ENCODE results near the gene CCL20. TPM values are rescaled to one million over a fixed set of nuclear protein-coding genes. Genes with fewer than 3 reads are reported as not detected.
"Not testable (repeated sequence)": the region's sequence is repeated elsewhere in the genome, so short reads cannot be mapped to it uniquely, and the experiment has no call there.

Gene CCL20
- total RNA-seq, 4 donors from 2014 or later = 3.1 TPM; not detected in 3

DNA sequence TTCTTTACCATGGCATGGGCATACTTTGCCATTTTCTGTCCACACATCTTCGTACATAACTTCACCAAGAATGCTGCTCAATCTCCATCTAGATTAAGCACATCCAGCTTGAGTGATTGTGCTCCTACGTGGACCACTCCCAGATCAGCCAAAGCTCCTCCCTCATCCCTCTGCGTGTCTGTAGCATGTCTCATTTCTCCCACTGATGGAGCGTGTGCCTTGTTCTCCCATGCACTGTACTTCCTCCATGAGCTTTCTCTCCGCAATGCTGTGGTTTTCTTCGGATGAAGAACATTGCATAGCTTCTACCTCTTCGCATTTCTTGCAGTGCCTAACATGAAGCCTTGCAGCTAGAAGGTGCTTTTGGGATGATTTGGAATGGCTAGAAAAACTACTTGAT lies 13.5 kb downstream of the CCL20 start:
- no peak for ATAC-seq
- WGBS, 2 donors (ENCODE audit: low coverage in 1 of 2) = 85 to 93% methylated on average over 7 of the region's 7 CpGs
- TF ChIP-seq POLR2AphosphoS5 (IDR thresholded peaks at IDR 0.05) (no peak), EP300 (IDR thresholded peaks at IDR 0.05) (no peak), POLR2A (IDR thresholded peaks at IDR 0.05) (no peak)
- TF ChIP-seq, protein P1, sequence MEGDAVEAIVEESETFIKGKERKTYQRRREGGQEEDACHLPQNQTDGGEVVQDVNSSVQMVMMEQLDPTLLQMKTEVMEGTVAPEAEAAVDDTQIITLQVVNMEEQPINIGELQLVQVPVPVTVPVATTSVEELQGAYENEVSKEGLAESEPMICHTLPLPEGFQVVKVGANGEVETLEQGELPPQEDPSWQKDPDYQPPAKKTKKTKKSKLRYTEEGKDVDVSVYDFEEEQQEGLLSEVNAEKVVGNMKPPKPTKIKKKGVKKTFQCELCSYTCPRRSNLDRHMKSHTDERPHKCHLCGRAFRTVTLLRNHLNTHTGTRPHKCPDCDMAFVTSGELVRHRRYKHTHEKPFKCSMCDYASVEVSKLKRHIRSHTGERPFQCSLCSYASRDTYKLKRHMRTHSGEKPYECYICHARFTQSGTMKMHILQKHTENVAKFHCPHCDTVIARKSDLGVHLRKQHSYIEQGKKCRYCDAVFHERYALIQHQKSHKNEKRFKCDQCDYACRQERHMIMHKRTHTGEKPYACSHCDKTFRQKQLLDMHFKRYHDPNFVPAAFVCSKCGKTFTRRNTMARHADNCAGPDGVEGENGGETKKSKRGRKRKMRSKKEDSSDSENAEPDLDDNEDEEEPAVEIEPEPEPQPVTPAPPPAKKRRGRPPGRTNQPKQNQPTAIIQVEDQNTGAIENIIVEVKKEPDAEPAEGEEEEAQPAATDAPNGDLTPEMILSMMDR (IDR thresholded peaks at IDR 0.05) = no peak
- H3K27me3 ChIP-seq = no peaks in the 10 kb centered on the region
- no peak overlapping the region for H3K27ac ChIP-seq
- H3K9me3 ChIP-seq = no peaks in the 10 kb centered on the region
- H3K4me1 ChIP-seq = no peaks in the 10 kb centered on the region
- H3K4me3 ChIP-seq = no peak overlapping the region
- H3K36me3 ChIP-seq = no peaks in the 10 kb centered on the region

DNA sequence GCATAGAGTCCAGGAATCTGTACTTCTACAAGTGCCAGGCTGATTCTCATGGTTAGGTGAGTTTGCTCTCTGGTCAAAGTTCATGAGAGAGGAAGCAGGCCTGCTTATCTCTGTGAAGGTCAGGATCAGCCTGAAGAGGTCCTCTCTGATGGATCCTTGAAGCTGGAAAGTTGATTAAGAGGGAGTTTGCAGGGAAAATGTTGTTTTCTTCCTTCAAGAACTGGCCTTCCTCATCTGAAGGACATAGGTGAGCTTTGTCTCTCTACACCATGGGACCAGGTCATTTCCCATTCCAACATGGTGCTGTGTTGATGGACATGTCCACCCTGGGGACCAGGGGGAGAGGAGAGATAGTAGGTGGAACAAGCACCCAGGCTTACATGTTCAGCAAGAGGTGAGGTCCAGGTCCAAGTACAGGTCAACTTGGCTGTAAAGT lies 14.9 kb downstream of the CCL20 start:
- Histone ChIP-seq H3K4me1 (no peaks in the 10 kb centered on the region), H3K27ac (no peak overlapping the region), H3K27me3 (no peaks in the 10 kb centered on the region), H3K9me3 (no peaks in the 10 kb centered on the region), H3K36me3 (no peaks in the 10 kb centered on the region), H3K4me3 (no peak overlapping the region)
- no peak for ATAC-seq
- no peak for TF ChIP-seq EP300 (IDR thresholded peaks at IDR 0.05)
- TF ChIP-seq POLR2AphosphoS5 (IDR thresholded peaks at IDR 0.05) = no peak

DNA sequence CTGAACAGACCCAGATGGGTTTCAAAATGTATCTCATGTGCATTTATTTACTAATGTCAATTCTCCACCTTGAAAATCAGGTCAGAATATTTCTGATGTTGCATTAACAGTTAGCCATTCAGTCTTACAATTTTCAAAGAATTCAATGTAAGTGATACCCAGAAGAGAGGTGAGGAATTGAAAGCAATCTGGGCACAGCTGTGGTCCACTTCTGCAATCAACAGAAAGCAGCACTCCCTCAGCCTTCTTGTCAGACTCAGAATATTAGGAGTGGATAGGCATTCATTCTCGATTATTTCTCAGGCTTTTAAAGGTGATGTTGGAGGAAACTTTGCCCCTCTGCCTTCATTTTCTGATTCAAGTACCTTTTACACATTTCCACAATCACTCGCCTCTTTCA lies 15.7 kb downstream of the CCL20 start:
- Histone ChIP-seq H3K36me3 (no peaks in the 10 kb centered on the region), H3K4me3 (no peak overlapping the region), H3K4me1 (no peaks in the 10 kb centered on the region), H3K27ac (no peak overlapping the region), H3K9me3 (no peaks in the 10 kb centered on the region), H3K27me3 (no peaks in the 10 kb centered on the region)
- ATAC-seq = no peak
- TF ChIP-seq POLR2A (IDR thresholded peaks at IDR 0.05) (no peak), POLR2AphosphoS5 (IDR thresholded peaks at IDR 0.05) (no peak), EP300 (IDR thresholded peaks at IDR 0.05) (no peak)
- TF ChIP-seq, protein P1 (IDR thresholded peaks at IDR 0.05) = no peak
- WGBS, 2 donors (ENCODE audit: low coverage in 1 of 2) = 71 to 91% methylated on average over 2 of the region's 2 CpGs

DNA sequence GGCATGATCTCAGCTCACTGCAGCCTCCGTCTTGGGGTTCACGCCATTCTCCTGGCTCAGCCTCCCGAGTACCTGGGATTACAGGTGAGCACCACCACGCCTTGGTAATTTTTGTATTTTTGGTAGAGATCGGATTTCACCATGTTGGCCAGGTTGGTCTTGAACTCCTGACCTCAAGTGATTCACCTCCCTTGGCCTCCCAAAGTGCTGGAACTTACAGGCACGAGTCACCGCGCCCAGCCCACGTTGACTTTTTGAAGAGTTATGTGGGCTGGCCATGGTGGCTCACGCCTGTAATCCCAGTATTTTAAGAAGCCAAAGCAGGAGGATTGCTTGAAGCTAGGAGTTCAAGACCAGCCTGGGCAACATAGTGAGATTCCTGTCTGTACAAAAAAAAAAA lies 20.8 kb downstream of the CCL20 start:
- WGBS, 2 donors (ENCODE audit: low coverage in 1 of 2) = 77% methylated on average over 6 of the region's 10 CpGs; no CpG with 5 or more reads in 1 of the 2 donors
- no peaks in the 10 kb centered on the region for H3K36me3 ChIP-seq
- H3K27me3 ChIP-seq = no peaks in the 10 kb centered on the region
- TF ChIP-seq POLR2AphosphoS5 (IDR thresholded peaks at IDR 0.05) = no peak
- TF ChIP-seq EP300 (IDR thresholded peaks at IDR 0.05) = no peak
- TF ChIP-seq, protein P1 (IDR thresholded peaks at IDR 0.05) = no peak
- TF ChIP-seq POLR2A (IDR thresholded peaks at IDR 0.05) = no peak
- H3K4me3 ChIP-seq = no peak overlapping the region
- no peak overlapping the region for H3K27ac ChIP-seq
- no peaks in the 10 kb centered on the region for H3K4me1 ChIP-seq
- no peak for ATAC-seq
- H3K9me3 ChIP-seq = no peaks in the 10 kb centered on the region

DNA sequence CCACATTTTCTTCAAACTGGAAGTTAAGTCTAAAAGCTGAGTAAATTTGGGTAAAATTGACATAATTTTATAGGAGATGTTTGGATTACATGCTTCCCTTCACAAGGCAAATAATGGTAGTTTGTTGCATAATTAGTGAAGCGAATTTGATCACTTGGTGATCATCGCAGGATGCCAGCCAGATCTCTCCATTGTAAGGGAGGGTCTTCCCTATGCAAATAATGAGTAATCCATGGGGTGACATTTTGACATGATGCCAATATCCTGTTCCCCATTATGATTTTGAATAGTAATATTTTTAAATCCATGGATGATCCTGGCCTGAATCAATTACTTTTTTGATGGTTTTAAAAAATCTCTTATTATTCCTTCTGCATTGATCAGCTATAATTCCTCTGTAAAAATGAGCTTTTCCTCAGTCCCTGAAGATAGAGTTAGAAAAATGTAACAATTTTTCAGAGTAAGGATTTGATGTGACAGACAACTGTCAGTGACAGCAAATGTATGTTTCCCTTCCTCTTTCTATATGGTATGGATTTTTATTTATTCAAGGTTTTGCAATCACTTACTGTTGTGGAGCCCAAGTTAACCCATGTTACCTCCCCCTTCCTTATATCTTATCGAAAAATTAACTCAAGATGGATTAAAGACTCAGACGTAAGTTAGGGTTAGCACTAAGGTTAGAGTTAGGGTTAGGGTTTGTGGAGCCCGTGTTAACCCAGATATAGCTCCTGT lies 21.4 kb downstream of the CCL20 start:
- Histone ChIP-seq H3K27me3 (no peaks in the 10 kb centered on the region), H3K36me3 (no peaks in the 10 kb centered on the region), H3K4me3 (no peak overlapping the region), H3K4me1 (no peaks in the 10 kb centered on the region), H3K9me3 (no peaks in the 10 kb centered on the region), H3K27ac (no peak overlapping the region)
- no peak for ATAC-seq
- TF ChIP-seq POLR2AphosphoS5 (IDR thresholded peaks at IDR 0.05) (no peak), EP300 (IDR thresholded peaks at IDR 0.05) (no peak)
- TF ChIP-seq, protein P1 (IDR thresholded peaks at IDR 0.05) = no peak
- 85 to 89% methylated on average over 5 of the region's 5 CpGs for WGBS, 2 donors (ENCODE audit: low coverage in 1 of 2)

DNA sequence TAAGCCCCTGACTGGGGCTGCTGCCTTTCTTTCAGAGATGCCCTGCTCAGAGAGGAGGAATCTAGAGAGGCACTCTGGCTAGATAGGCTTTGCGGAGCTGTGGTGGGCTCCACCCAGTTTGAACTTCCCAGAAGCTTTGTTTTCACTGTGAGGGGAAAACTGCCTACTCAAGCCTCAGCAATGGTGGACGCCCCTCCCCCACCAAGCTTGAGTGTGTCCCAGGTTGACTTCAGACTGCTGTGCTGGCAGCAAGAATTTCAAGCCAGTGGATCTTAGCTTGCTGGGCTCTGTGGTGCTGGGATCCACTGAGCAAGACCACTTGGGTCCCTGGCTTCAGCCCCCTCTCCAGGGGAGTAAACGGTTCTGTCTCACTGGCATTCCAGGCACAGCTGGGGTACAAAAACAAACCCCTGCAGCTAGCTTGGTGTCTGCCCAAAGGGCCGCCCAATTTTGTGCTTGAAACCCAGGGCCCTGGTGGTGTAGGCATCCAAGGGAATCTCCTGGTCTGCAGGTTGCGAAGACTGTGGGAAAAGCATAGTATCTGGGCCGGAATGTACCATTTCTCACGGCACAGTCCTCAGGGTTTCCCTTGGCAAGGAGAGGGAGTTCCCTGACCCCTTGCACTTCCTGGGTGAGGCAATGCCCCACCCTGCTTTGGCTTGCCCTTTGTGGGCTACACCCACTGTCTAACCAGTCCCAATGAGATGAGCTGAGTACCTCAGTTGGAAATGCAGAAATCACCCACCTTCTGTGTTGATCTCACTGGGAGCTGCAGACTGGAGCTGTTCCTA lies 25.9 kb downstream of the CCL20 start:
- WGBS, 2 donors (ENCODE audit: low coverage in 1 of 2) = 40% methylated on average over 3 of the region's 7 CpGs; no CpG with 5 or more reads in 1 of the 2 donors
- ATAC-seq = not testable (repeated sequence)

More for the DNA sequence above, 25.9 kb downstream of the CCL20 start:
- not testable (repeated sequence) for H3K27ac ChIP-seq, H3K4me1 ChIP-seq, H3K4me3 ChIP-seq, H3K9me3 ChIP-seq, H3K27me3 ChIP-seq, H3K36me3 ChIP-seq
